GM18519 (cell line): ENCODE results near the gene REEP1.

Source experiments
- ATAC-seq: cut with Tn5 transposase; IDR thresholded peaks from one replicate; pipeline ENCODE4 v1.9.1; 2021; ENCODE audit warnings: mild to moderate bottlenecking, moderate library complexity; ENCODE audit not compliant: unreplicated experiment, low FRiP score

The REEP1 gene

GRCh38 chr2:86308984-86309695 lies 28.3 kb downstream of the REEP1 start:
- no peak for ATAC-seq

GRCh38 chr2:86308356-86308755 lies 29.1 kb downstream of the REEP1 start:
- no peak for ATAC-seq

- ATAC-seq: no peak
Observed at GRCh38 chr2:86307431-86307830, 30.0 kb downstream of the REEP1 start.

GRCh38 chr2:86305915-86306254 lies 31.5 kb downstream of the REEP1 start:
- ATAC-seq: no peak

GRCh38 chr2:86305195-86305914 lies 32.1 kb downstream of the REEP1 start:
- no peak for ATAC-seq

- ATAC-seq: no peak
Observed at GRCh38 chr2:86304416-86304815, 33.0 kb downstream of the REEP1 start.

- ATAC-seq: no peak
Observed at GRCh38 chr2:86302320-86302719, 35.1 kb downstream of the REEP1 start.

- ATAC-seq: no peak
Observed at GRCh38 chr2:86301711-86302202, 35.7 kb downstream of the REEP1 start.

GRCh38 chr2:86301009-86301408 lies 36.4 kb downstream of the REEP1 start:
- ATAC-seq: no peak

- no peak for ATAC-seq
Observed at GRCh38 chr2:86300496-86300895, 36.9 kb downstream of the REEP1 start.

GRCh38 chr2:86298411-86299390 lies 38.7 kb downstream of the REEP1 start:
- no peak for ATAC-seq

GRCh38 chr2:86297382-86298147 lies 39.9 kb downstream of the REEP1 start:
- no peak for ATAC-seq

GRCh38 chr2:86296947-86297346 lies 40.5 kb downstream of the REEP1 start:
- ATAC-seq: no peak

- ATAC-seq: no peak
Observed at GRCh38 chr2:86295066-86295465, 42.4 kb downstream of the REEP1 start.

GRCh38 chr2:86293612-86294011 lies 43.8 kb downstream of the REEP1 start:
- ATAC-seq: no peak

- ATAC-seq: no peak
Observed at GRCh38 chr2:86292571-86293515, 44.6 kb downstream of the REEP1 start.

- no peak for ATAC-seq
Observed at GRCh38 chr2:86291328-86291662, 46.1 kb downstream of the REEP1 start.

- no peak for ATAC-seq
Observed at GRCh38 chr2:86290596-86291327, 46.7 kb downstream of the REEP1 start.

GRCh38 chr2:86286516-86286915 lies 50.9 kb downstream of the REEP1 start:
- ATAC-seq: no peak
